ENCODE data around the gene JAK3. TPM values are rescaled to one million over a fixed set of nuclear protein-coding genes. Genes with fewer than 3 reads are reported as not detected.
A peak's percentile ranks its signal among the peaks of the same experiment; 100 is the strongest.

The JAK3 gene
- polyA plus RNA-seq, 1 of the 3 experiments (the other 2 are of a cell fraction): 1.3 TPM

DNA sequence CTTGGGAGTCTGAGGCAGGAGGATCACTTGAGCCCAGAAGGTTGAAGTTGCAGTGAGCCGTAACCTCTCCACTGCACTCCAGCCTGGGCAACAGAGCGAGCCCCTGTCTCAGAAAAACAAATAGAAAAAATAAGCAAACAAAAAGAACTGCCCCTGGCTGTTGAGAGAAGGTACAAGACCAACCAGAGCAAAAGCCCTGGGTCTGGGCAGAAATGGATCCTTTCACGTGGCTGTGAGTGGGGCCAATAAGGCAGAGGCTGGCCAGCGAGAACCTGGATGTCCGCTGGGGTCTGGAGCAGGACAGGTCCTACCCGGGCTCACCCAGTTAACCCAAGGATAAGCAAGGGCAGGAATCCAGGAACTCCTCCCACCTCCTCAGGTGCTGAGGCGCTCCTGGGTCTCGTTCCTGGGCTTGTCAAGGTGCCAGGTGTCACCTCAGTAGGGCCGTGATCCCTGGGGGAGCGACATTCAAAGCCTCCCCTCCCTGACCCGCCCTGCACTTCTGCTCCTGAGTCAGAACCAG lies 19.2 kb upstream of the JAK3 start:
- H4K20me1 ChIP-seq (ENCODE audit: insufficient read depth): peaks cover 36% of the 10 kb centered on the region
- no peaks in the 10 kb centered on the region for H3K9me3 ChIP-seq
- no peak overlapping the region for H3K4me3 ChIP-seq (ENCODE audit: low read depth in 2 of 2, low read length in 1 of 2)
- no peak overlapping the region for H3K9ac ChIP-seq
- H3F3A ChIP-seq (replicated peaks; ENCODE audit: insufficient read depth): peaks cover 34% of the 10 kb centered on the region
- no peak overlapping the region for H3K4me2 ChIP-seq
- ChIA-PET POLR2A (interaction anchor here (1.9 kb wide), 1 partner anchor 8 kb away, joined by 5 read pairs; the partner anchor contains the start of gene RPL18A), CTCF (interaction anchor here (13.8 kb wide), 1 partner anchor 67 kb away, joined by 139 read pairs; the partner anchor contains the start of gene CCDC124)
- H3K79me2 ChIP-seq (ENCODE audit: insufficient read depth): peaks cover 8% of the 10 kb centered on the region; the same call in 1 of the 2 replicates
- H2AFZ ChIP-seq (ENCODE audit: low read depth): no peak overlapping the region
- no peaks in the 10 kb centered on the region for H3K9me2 ChIP-seq
- TF ChIP-seq FOSL2 (IDR thresholded peaks at IDR 0.05; ENCODE audit: borderline replicate concordance, low read depth) (no peak), EP300 (IDR thresholded peaks at IDR 0.05; ENCODE audit: borderline replicate concordance in 1 of 2, low read depth in 1 of 2, low read length in 1 of 2) (no peak), RCOR1 (IDR thresholded peaks at IDR 0.05; ENCODE audit: low read length) (no peak), ELF1 (IDR thresholded peaks at IDR 0.05) (no peak), RFX5 (IDR thresholded peaks at IDR 0.05; ENCODE audit: low read length) (no peak), SIN3A (IDR thresholded peaks at IDR 0.05; ENCODE audit: borderline replicate concordance, low read depth, low read length) (no peak), YY1 (IDR thresholded peaks at IDR 0.05; ENCODE audit: low read depth) (no peak), RAD21 (IDR thresholded peaks at IDR 0.05; ENCODE audit: low read length) (no peak), TCF12 (IDR thresholded peaks at IDR 0.05) (no peak), GABPA (IDR thresholded peaks at IDR 0.05; ENCODE audit: low read depth) (no peak), POLR2AphosphoS5 (IDR thresholded peaks at IDR 0.05; ENCODE audit: low read depth, low read length) (no peak), RXRA (IDR thresholded peaks at IDR 0.05; ENCODE audit: borderline replicate concordance, low read depth) (no peak), SMC3 (IDR thresholded peaks at IDR 0.05; ENCODE audit: low read depth, low read length) (no peak), CHD2 (IDR thresholded peaks at IDR 0.05; ENCODE audit: low read length, partially characterized antibody) (no peak), TEAD4 (IDR thresholded peaks at IDR 0.05; ENCODE audit: borderline replicate concordance, insufficient read depth) (no peak)
- TF ChIP-seq, protein P1, sequence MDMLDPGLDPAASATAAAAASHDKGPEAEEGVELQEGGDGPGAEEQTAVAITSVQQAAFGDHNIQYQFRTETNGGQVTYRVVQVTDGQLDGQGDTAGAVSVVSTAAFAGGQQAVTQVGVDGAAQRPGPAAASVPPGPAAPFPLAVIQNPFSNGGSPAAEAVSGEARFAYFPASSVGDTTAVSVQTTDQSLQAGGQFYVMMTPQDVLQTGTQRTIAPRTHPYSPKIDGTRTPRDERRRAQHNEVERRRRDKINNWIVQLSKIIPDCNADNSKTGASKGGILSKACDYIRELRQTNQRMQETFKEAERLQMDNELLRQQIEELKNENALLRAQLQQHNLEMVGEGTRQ (IDR thresholded peaks at IDR 0.05; ENCODE audit: borderline replicate concordance, low read depth, low read length): no peak
- TF ChIP-seq, protein P2, sequence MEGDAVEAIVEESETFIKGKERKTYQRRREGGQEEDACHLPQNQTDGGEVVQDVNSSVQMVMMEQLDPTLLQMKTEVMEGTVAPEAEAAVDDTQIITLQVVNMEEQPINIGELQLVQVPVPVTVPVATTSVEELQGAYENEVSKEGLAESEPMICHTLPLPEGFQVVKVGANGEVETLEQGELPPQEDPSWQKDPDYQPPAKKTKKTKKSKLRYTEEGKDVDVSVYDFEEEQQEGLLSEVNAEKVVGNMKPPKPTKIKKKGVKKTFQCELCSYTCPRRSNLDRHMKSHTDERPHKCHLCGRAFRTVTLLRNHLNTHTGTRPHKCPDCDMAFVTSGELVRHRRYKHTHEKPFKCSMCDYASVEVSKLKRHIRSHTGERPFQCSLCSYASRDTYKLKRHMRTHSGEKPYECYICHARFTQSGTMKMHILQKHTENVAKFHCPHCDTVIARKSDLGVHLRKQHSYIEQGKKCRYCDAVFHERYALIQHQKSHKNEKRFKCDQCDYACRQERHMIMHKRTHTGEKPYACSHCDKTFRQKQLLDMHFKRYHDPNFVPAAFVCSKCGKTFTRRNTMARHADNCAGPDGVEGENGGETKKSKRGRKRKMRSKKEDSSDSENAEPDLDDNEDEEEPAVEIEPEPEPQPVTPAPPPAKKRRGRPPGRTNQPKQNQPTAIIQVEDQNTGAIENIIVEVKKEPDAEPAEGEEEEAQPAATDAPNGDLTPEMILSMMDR (IDR thresholded peaks at IDR 0.05): no peak
- TF ChIP-seq, protein P3, sequence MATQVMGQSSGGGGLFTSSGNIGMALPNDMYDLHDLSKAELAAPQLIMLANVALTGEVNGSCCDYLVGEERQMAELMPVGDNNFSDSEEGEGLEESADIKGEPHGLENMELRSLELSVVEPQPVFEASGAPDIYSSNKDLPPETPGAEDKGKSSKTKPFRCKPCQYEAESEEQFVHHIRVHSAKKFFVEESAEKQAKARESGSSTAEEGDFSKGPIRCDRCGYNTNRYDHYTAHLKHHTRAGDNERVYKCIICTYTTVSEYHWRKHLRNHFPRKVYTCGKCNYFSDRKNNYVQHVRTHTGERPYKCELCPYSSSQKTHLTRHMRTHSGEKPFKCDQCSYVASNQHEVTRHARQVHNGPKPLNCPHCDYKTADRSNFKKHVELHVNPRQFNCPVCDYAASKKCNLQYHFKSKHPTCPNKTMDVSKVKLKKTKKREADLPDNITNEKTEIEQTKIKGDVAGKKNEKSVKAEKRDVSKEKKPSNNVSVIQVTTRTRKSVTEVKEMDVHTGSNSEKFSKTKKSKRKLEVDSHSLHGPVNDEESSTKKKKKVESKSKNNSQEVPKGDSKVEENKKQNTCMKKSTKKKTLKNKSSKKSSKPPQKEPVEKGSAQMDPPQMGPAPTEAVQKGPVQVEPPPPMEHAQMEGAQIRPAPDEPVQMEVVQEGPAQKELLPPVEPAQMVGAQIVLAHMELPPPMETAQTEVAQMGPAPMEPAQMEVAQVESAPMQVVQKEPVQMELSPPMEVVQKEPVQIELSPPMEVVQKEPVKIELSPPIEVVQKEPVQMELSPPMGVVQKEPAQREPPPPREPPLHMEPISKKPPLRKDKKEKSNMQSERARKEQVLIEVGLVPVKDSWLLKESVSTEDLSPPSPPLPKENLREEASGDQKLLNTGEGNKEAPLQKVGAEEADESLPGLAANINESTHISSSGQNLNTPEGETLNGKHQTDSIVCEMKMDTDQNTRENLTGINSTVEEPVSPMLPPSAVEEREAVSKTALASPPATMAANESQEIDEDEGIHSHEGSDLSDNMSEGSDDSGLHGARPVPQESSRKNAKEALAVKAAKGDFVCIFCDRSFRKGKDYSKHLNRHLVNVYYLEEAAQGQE (IDR thresholded peaks at IDR 0.05; ENCODE audit: low read depth, low read length): no peak
- 83% methylated on average over 4 of the region's 11 CpGs for WGBS (ENCODE audit: low lambda C conversion rate)
- H3K27me3 ChIP-seq (ENCODE audit: insufficient read depth): no peaks in the 10 kb centered on the region; the same call in 1 of the 2 replicates
- H3K36me3 ChIP-seq (replicated peaks in 1 of 2; ENCODE audit: control insufficient read depth in 1 of 2, insufficient read depth in 2 of 2, low read length in 1 of 2): peaks cover 26 to 32% of the 10 kb centered on the region in 2 experiments
- no peak overlapping the region for H3K27ac ChIP-seq (ENCODE audit: low read depth in 2 of 2, low read length in 1 of 2)
- H3K4me1 ChIP-seq (ENCODE audit: control insufficient read depth in 1 of 2, insufficient read depth in 2 of 2, low read depth in 1 of 2, low read length in 1 of 2): peaks cover 0 to 2% of the 10 kb centered on the region in 2 experiments; a peak in 1 of 4 replicates
- DNase-seq: peak; percentile 31

Data from SK-N-SH (cell line).